ENCODE results near the gene ADRM1.

ADRM1 gene

DNA sequence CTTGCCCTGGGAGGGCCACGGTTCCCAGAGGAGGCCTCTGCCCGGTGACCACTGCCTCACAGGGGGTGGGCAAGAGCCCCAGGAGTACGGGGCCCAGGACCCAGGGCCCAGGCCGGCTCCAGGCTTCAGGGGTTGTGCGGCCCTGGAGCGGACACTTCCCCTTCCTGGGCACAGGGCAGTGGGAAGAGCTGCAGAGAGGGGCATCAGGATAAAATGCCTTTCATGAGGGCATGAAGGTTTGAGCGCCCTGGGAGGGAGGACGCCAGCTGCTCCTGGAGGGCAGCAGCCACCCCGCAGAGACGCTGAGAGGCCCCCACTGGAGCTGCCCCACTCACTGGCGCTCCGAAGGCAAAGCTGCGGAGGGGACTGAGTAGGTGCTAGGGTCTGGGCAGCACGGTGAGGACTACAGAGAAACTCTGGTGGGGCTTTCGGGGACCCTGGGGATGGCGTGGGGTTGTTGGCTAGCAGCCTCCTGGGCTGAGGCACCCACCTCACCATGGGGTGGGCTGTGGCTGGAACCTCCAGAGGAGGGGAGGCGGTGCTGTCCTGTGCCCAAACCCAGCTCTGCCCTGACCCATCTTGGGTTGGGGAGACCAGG lies 53.9 kb downstream of the ADRM1 start:
- intact Hi-C loops (cut with micrococcal nuclease) = no loop called here
- H3K27me3 Mint-ChIP-seq = peaks cover 28% of the 10 kb centered on the region

DNA sequence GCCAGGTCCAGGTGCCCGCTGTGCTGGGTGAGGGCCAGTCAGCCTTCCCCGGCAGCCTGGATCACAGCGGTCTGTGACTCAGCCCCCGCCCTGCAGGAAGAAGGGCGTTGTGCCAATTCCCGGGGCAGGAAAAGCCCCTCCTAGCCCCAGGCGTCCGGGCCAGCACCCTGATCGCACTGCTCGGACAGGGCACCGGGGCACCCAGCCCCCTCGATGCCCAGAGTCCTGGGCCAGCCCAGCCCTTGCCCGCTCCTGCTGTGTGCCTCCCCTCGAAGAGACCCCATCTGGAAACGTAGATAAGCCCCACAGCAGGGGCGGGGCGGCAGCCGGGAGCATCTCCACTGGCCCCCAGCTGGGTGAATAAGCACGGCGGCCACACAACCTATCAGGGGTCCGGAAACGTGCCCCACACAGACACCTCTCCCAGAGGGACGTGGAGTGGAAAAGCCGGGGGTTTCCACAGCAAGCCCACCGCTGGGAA lies 54.4 kb downstream of the ADRM1 start:
- Mint-ChIP-seq H3K27me3 (peaks cover 28% of the 10 kb centered on the region), H3K4me3 (no peak overlapping the region), H3K9me3 (no peaks in the 10 kb centered on the region), H3K27ac (no peak overlapping the region), H3K4me1 (ENCODE audit: low read depth) (no peaks in the 10 kb centered on the region), H3K36me3 (ENCODE audit: low read depth) (no peaks in the 10 kb centered on the region)
- intact Hi-C loops (cut with micrococcal nuclease) = no loop called here

More for the DNA sequence above, 53.9 kb downstream of the ADRM1 start:
- Mint-ChIP-seq H3K4me3 (no peak overlapping the region), H3K4me1 (ENCODE audit: low read depth) (no peaks in the 10 kb centered on the region), H3K9me3 (no peaks in the 10 kb centered on the region), H3K27ac (no peak overlapping the region), H3K36me3 (ENCODE audit: low read depth) (no peaks in the 10 kb centered on the region)

DNA sequence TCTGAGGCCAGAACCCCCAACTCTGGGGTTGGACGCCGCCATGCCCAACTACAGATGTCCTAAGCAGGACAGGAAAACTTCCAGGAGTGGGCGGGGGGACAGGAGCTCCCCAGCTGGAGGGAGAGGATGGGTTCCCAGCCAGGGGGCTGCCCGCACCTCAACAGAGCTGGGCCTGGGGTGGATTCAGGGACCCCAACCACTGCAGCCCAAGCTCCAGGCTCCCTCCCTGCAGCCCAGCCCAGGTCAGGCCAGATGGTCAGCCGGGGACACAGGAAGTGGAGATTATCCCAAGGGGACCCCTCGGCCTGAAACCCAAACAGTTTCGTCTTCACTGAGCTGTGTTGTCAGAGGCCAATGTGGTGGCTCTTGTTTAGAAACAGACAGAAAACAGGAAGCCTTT lies 54.9 kb downstream of the ADRM1 start:
- Mint-ChIP-seq H3K9me3 (no peaks in the 10 kb centered on the region), H3K27ac (no peak overlapping the region), H3K36me3 (ENCODE audit: low read depth) (no peaks in the 10 kb centered on the region), H3K4me3 (no peak overlapping the region), H3K4me1 (ENCODE audit: low read depth) (no peaks in the 10 kb centered on the region), H3K27me3 (peaks cover 28% of the 10 kb centered on the region)
- intact Hi-C loops (cut with micrococcal nuclease) = no loop called here
